HG02642 (cell line): ENCODE data around the gene NTSR1.
A peak's percentile ranks its signal among the peaks of the same experiment; 100 is the strongest.

ENCODE experiments used
- ATAC-seq: cut with Tn5 transposase; IDR thresholded peaks from one replicate; pipeline ENCODE4 v1.9.1; 2021; ENCODE audit warnings: mild to moderate bottlenecking; ENCODE audit not compliant: unreplicated experiment, poor library complexity

NTSR1 gene

DNA sequence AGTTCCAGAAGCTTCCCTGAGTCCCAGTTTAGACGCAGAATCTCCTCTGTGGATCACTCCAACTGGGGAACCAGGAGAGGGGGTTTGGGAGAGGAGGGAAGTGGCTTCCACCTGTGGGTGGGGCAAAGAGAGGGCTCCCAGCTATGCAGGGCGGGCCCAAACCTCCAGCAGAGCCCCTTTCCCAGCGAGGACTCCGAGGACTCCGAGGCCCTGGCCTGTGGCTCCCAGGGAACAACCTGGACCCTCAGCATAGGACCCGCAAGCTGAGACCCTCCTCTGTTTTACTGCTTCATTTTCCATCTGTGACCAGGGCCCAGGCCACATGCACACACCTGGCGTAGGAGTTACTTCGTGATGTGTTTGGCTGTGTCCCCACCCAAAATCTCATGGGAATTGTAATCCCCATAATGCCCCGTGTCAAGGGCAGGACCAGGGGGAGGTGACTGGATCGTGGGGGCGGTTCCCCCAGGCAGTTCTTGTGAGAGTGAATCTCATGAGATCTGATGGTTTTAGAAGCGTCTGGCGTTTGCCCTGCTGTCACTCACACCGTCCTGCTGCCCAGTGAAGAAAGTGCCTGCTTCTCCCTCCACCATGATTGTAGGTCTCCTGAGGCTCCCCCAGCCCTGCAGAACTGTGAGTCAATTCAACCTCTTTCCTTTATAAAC lies 27.9 kb downstream of the NTSR1 start:
- no peak for ATAC-seq

- ATAC-seq = no peak
Observed at GRCh38 chr20:62737271-62737811, 28.7 kb downstream of the NTSR1 start.

- ATAC-seq = no peak
Observed at GRCh38 chr20:62738025-62738881, 29.6 kb downstream of the NTSR1 start.

- ATAC-seq = no peak
Observed at GRCh38 chr20:62739067-62739466, 30.4 kb downstream of the NTSR1 start.

DNA sequence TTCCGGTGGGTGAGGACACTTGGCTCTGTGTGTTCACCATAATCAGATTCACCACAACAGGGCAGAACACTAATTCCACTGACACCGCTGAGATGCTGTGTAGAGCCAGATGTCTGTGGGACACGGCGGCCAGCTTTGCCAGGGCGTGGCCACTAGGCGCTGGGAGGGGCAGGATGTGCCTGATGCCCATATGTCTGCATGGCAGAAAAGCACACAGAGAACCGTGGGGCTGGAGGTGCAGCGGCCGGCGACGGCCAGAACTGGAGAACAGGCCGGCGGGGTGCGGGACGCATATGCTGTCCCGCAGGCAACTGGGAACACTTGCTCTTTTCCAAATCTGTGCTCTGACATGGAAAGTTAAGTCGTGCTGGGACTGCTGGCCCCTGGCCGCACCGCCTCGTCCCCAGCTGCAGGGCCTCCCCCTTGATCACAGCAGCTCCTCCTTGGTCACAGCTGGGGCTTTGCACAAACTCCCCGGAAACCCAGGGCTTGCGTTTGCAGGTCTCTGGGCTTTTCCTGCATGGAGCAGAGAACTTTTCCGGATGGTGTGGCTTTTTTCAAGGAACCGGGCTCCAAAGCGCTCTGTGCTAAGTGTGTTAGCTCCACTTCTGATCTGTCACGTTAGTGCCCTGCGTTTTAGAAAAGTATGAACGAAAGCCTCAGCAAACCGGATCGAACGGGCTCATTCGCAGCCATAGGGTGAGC lies 31.1 kb downstream of the NTSR1 start:
- ATAC-seq = peak; percentile 10

DNA sequence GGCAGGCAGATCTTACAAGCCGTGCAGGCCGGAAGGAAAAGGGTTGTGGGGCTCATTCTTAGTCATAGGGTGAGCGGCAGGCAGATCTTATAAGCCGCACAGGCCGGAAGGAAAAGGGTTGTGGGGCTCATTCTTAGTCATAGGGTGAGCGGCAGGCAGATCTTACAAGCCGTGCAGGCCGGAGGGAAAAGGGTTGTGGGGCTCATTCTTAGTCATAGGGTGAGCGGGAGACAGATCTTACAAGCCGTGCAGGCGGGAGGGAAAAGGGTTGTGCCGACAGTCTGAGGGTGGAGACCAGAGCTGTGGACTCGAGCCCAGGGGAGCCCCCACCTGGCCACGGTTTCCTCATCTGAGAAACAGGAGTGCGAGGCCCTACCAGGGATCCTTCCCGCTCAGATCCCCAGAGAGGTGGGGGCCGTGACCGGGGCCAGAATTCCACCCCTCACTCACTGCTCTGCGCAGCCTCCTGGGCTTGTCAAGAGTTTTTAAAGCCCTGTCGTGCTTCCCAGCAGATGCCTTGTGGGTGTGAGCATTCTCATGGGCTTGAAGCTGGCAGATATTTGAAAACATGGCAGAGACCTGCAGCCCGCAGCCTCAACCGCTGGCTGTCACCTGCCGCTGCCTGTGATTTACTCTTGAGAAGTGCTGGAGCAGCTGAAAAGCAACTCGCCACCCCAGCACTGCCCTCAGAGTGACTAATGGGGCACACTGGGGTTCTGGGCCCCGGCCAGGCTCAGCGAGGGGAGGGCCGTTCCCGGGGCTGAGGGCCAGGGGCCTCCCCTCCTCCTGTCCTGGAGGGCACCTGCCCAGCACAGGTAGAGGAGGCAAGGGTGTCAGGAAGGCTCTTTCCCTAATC lies 31.9 kb downstream of the NTSR1 start:
- peak; percentile 63 for ATAC-seq

DNA sequence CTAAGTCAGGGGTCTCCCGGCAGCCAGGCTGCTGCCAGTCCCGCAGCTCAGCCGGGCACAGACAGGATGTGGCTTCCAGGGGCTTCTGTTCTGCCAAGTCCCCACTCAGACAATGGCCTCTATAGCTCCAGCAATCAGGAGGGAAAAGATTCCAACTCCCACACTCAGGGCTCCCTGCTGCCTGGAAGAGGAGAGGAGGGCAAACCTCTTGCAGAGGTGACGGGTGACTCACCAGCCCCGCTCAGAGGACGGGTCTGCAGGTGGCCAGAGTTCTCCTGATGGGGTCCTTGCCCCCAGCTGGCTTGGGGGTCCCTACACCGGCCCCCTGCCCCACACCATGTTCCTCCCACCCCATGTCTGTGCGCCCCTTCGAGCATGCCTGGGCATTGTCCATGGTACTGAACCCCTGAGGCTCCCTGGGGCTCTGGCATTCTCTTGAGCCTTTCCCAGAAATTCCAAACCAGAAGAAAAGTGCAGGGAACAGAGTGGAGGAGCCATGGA lies 32.6 kb downstream of the NTSR1 start:
- no peak for ATAC-seq

- ATAC-seq = no peak
Observed at GRCh38 chr20:62741701-62742491, 33.3 kb downstream of the NTSR1 start.

- no peak for ATAC-seq
Observed at GRCh38 chr20:62742550-62742949, 33.9 kb downstream of the NTSR1 start.

DNA sequence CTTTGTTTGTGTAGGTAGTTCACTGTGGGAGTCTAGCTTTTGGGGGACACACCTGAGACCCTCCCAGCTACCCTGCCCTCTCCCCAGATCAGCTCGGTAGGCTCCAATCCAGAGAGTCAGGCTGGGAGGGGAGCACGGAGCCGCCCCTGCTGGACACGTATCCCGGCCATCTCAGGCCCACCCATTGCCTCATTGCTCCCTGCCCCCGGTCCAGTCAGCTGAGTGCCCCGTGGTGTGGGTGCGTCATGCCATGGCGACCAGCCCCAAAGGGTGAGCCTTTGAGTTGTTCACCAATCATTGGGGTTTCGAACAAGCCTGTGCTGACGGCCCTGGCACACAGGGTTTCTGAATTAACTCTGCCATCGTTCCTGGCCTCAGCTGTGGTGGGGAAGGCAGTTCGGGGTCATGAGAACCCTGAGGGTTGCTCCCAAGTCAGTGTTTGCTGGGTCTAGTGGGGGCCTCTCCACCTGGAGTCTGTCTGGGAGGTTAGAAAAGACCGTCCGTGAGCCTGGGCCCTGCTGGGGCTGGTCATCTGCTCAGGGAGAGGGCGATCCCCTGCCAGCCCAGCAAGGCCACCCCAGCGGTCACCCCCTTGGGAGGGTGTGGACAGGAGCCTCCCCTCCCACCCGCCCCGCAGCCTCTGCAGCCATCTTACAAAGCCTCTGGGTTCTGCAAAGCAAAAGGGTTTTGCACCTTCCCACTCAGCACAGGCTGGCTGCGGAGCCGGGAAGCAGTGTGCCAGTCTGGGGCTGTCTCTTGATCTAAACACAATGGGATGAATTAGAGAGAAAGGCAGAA lies 34.5 kb downstream of the NTSR1 start:
- ATAC-seq = no peak

GRCh38 chr20:62743777-62744317 lies 35.2 kb downstream of the NTSR1 start:
- ATAC-seq = no peak

DNA sequence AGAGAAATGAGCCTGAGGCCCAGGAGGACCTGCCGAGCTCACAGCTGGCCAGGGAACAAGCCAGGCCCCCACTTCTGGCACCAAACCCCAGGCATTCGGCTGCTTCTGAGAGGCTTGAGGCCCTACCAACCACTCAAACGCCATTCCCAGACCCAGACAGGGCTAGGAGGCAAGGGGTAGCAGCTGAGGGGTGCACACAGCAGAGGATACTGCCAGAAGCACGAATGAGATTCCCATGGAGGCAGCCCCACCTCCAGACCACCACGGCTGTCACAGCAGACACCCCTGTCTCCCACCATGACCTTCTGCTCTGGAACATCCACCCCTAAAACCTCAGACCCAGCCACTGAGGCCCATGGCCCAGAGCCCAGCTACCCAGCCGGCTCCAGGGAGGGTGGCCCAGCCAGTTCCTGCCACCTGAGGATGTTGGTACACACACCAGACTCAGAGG lies 36.1 kb downstream of the NTSR1 start:
- ATAC-seq = no peak

GRCh38 chr20:62745279-62745951 lies 36.8 kb downstream of the NTSR1 start:
- no peak for ATAC-seq

DNA sequence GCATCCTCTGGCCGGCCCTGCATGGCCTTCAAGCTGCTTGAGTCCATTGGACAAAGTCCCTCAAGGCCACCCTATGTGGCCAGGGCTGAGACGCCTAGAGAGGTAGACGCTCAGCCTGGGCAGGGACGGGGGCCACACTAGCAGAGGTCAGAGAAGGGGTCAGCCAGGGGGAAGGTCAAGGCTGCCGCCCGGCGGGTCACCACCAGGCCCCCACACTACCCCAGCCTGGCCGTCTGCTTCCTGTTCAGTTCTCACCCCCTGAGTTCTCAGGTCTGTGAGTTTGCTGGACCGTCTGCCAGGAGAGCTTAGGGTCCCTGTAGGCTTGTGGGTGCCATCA lies 37.3 kb downstream of the NTSR1 start:
- no peak for ATAC-seq

GRCh38 chr20:62748311-62748710 lies 39.7 kb downstream of the NTSR1 start:
- no peak for ATAC-seq

GRCh38 chr20:62749851-62750445 lies 41.3 kb downstream of the NTSR1 start:
- ATAC-seq = no peak

- ATAC-seq = no peak
Observed at GRCh38 chr20:62751551-62752150, 43.0 kb downstream of the NTSR1 start.
